NCI-H128 (cell line): ENCODE measurements around the gene ACOT11.

Experiments
- DNase-seq: peaks from one replicate; lab custom pipeline; 2025; ENCODE audit not compliant: unreplicated experiment; lab: John Stamatoyannopoulos, UW

ACOT11 gene

GRCh38 chr1:54559771-54560231 is 11.8 kb downstream of the ACOT11 start:
- DNase-seq: no peak

GRCh38 chr1:54564312-54565112 is 16.5 kb downstream of the ACOT11 start:
- DNase-seq: peak; percentile 28

GRCh38 chr1:54565113-54565501 is 17.1 kb downstream of the ACOT11 start:
- DNase-seq: no peak

GRCh38 chr1:54566438-54567141 is 18.6 kb downstream of the ACOT11 start:
- DNase-seq: no peak

GRCh38 chr1:54567961-54568360 is 19.9 kb downstream of the ACOT11 start:
- no peak for DNase-seq

GRCh38 chr1:54569339-54569738 is 21.3 kb downstream of the ACOT11 start:
- no peak for DNase-seq

GRCh38 chr1:54570161-54570560 is 22.1 kb downstream of the ACOT11 start:
- no peak for DNase-seq

- no peak for DNase-seq
Measured at GRCh38 chr1:54571326-54571725, 23.3 kb downstream of the ACOT11 start.

- DNase-seq: no peak
Measured at GRCh38 chr1:54571803-54572541, 23.9 kb downstream of the ACOT11 start.

GRCh38 chr1:54572542-54572850 is 24.5 kb downstream of the ACOT11 start:
- DNase-seq: no peak

GRCh38 chr1:54574158-54574778 is 26.2 kb downstream of the ACOT11 start:
- DNase-seq: no peak

- DNase-seq: no peak
Measured at GRCh38 chr1:54575161-54575560, 27.1 kb downstream of the ACOT11 start.

- no peak for DNase-seq
Measured at GRCh38 chr1:54575605-54576290, 27.7 kb downstream of the ACOT11 start.

GRCh38 chr1:54577612-54578011 is 29.6 kb downstream of the ACOT11 start:
- no peak for DNase-seq

- no peak for DNase-seq
Measured at GRCh38 chr1:54579337-54579781, 31.3 kb downstream of the ACOT11 start.

GRCh38 chr1:54580856-54581550 is 33.0 kb downstream of the ACOT11 start:
- no peak for DNase-seq

GRCh38 chr1:54581621-54582035 is 33.6 kb downstream of the ACOT11 start:
- DNase-seq: no peak

GRCh38 chr1:54582566-54583306 is 34.7 kb downstream of the ACOT11 start:
- DNase-seq: no peak

- DNase-seq: no peak
Measured at GRCh38 chr1:54583307-54583686, 35.3 kb downstream of the ACOT11 start.
